Measurements from ENCODE around the gene OAT.
"Not testable (repeated sequence)": the region's sequence is repeated elsewhere in the genome, so short reads cannot be mapped to it uniquely, and the experiment has no call there.

OAT gene

GRCh38 chr10:124448696-124449169, 30.0 kb upstream of the OAT start:
- Histone ChIP-seq H3K9ac (ENCODE audit: low read length in 5 of 5) (no peak overlapping the region), H3K27ac (ENCODE audit: low read depth, low read length) (no peak overlapping the region), H3K36me3 (ENCODE audit: control insufficient read depth in 5 of 5, insufficient read depth in 5 of 5, low read length in 5 of 5) (no peaks in the 10 kb centered on the region), H3K9me3 (ENCODE audit: control insufficient read depth in 5 of 5, low read length in 5 of 5) (no peaks in the 10 kb centered on the region), H3K4me1 (ENCODE audit: control insufficient read depth in 5 of 5, insufficient read depth in 5 of 5, low read length in 5 of 5) (peaks cover 0 to 24% (median 13%) of the 10 kb centered on the region in 5 donors), H3K4me3 (ENCODE audit: low read depth in 1 of 5, low read length in 5 of 5) (no peak overlapping the region), H3K27me3 (ENCODE audit: control insufficient read depth in 5 of 5, insufficient read depth in 4 of 5, low read length in 5 of 5) (peaks cover 42 to 72% (median 47%) of the 10 kb centered on the region in 5 donors)

DNA sequence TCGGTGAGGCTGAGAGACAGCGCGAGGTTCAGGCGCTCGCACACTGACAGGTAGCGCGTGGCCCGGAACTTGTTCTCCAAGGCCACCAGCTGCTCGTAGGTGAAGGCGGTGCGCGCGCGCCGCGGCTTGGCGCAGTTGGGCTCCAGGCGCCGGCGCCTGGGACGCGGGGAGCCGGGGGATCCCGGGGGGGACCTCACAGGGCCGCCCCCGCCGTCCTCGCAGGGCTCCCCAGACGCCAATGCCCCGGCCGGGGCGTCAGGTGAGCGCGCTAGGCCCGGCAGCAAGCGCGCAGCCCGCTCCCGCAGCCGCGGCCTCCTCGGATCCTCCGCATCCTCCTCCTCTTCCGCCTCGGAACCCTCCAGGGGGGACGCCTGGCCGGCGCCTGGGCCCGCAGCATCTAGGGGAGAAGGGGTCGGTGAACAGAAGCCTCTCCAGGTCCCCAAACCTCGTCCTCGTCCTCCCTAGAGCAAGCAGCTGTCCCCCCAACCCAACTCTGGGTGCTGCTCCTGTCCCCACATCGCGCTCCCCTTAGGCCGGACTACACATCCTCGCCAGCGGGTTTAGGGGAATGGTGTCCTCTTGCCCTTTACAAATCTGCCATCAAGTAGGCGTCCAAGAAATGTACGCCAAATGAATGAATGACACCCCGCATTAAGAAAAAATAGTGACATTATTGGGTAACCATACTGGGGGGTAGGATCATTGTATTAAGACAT, 29.2 kb upstream of the OAT start:
- Histone ChIP-seq H3K9ac (ENCODE audit: low read length in 5 of 5) (no peak overlapping the region), H3K27me3 (ENCODE audit: control insufficient read depth in 5 of 5, insufficient read depth in 4 of 5, low read length in 5 of 5) (peaks cover 42 to 68% (median 45%) of the 10 kb centered on the region in 5 donors), H3K4me3 (ENCODE audit: low read depth in 1 of 5, low read length in 5 of 5) (peak overlapping the region in 1 of 5 donors; percentile 16), H3K9me3 (ENCODE audit: control insufficient read depth in 5 of 5, low read length in 5 of 5) (no peaks in the 10 kb centered on the region), H3K27ac (ENCODE audit: low read depth, low read length) (no peak overlapping the region), H3K36me3 (ENCODE audit: control insufficient read depth in 5 of 5, insufficient read depth in 5 of 5, low read length in 5 of 5) (no peaks in the 10 kb centered on the region), H3K4me1 (ENCODE audit: control insufficient read depth in 5 of 5, insufficient read depth in 5 of 5, low read length in 5 of 5) (peaks cover 0 to 24% (median 13%) of the 10 kb centered on the region in 5 donors)

DNA sequence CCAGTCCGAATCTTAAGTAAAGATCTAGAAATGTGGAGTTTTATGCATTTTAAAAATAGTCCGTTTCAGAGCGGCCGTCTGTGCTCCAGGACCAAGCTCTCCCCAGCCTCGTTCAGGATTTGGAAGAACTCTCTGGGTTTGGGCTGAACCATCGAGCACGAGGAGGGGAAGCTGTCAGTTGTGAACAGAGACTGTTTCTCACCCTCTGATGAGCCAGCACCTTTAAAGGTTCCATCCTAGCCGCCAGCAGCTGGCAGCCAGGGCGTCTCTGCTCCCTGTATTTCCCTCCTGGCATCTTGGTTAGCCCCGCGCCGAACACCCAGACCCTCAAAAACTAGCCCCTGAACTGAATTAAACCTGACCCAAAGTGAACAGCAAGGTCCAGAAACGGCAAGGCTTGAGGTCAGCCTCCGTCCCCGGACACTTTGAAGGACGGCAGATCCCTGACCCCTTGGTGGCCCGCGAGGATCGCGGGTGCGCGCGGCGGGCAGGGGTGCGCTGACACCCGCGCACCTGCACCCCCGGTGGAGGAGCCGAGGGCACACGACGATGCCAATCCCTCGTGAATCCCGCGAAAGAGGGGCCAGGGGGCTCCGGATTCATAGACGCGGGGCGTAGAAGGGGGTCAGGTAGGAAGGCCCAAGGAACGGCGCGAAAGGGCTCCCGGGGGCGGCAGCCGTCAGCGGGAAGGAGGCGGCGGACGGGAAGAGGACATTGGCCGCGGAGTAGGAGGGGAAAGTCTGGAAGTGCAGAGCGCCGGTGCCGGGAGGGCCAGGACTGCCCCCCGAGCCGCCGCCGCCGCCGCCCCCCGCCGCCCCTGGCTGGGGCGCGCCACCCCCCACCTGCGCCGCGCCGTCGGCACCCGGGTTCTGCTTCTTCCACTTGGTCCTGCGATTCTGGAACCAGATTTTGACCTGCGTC, 28.4 kb upstream of the OAT start:
- peaks cover 39 to 60% (median 45%) of the 10 kb centered on the region in 5 donors for H3K27me3 ChIP-seq (ENCODE audit: control insufficient read depth in 5 of 5, insufficient read depth in 4 of 5, low read length in 5 of 5)
- no peaks in the 10 kb centered on the region for H3K9me3 ChIP-seq (ENCODE audit: control insufficient read depth in 5 of 5, low read length in 5 of 5)
- H3K4me3 ChIP-seq (ENCODE audit: low read depth in 1 of 5, low read length in 5 of 5), result peak overlapping the region in 1 of 5 donors; percentile 16
- no peaks in the 10 kb centered on the region for H3K36me3 ChIP-seq (ENCODE audit: control insufficient read depth in 5 of 5, insufficient read depth in 5 of 5, low read length in 5 of 5)
- H3K4me1 ChIP-seq (ENCODE audit: control insufficient read depth in 5 of 5, insufficient read depth in 5 of 5, low read length in 5 of 5), result peaks cover 0 to 24% (median 13%) of the 10 kb centered on the region in 5 donors
- no peak overlapping the region for H3K9ac ChIP-seq (ENCODE audit: low read length in 5 of 5)
- H3K27ac ChIP-seq (ENCODE audit: low read depth, low read length), result no peak overlapping the region

DNA sequence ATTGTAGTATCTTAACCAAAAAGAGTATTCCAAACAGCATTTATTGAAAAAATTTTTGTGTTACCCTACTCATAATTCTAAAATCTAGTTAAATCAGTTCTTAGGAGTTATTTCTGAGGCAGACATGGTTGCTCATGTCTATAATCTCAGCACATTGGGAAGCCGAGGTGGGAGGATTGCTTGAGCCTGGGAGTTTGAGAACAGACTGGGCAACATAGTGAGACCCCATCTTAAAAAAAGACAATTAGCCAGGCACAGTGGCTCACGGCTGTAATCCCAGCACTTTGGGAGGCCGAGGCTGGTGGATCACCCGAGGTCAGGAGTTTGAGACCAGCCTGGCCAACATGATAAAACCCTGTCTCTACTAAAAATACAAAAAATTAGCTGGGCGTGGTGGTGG, 23.0 kb upstream of the OAT start:
- H3K27ac ChIP-seq (ENCODE audit: low read depth, low read length); H3K36me3 ChIP-seq (ENCODE audit: control insufficient read depth in 5 of 5, insufficient read depth in 5 of 5, low read length in 5 of 5); H3K4me3 ChIP-seq (ENCODE audit: low read depth in 1 of 5, low read length in 5 of 5); H3K9ac ChIP-seq (ENCODE audit: low read length in 5 of 5); H3K9me3 ChIP-seq (ENCODE audit: control insufficient read depth in 5 of 5, low read length in 5 of 5); H3K4me1 ChIP-seq (ENCODE audit: control insufficient read depth in 5 of 5, insufficient read depth in 5 of 5, low read length in 5 of 5): not testable (repeated sequence)
- peaks cover 5 to 14% (median 8%) of the 10 kb centered on the region in 5 donors for H3K27me3 ChIP-seq (ENCODE audit: control insufficient read depth in 5 of 5, insufficient read depth in 4 of 5, low read length in 5 of 5)

GRCh38 chr10:124436191-124436638, 17.5 kb upstream of the OAT start:
- Histone ChIP-seq H3K27ac (ENCODE audit: low read depth, low read length) (no peak overlapping the region), H3K9me3 (ENCODE audit: control insufficient read depth in 5 of 5, low read length in 5 of 5) (no peaks in the 10 kb centered on the region), H3K4me1 (ENCODE audit: control insufficient read depth in 5 of 5, insufficient read depth in 5 of 5, low read length in 5 of 5) (no peaks in the 10 kb centered on the region), H3K27me3 (ENCODE audit: control insufficient read depth in 5 of 5, insufficient read depth in 4 of 5, low read length in 5 of 5) (no peaks in the 10 kb centered on the region), H3K4me3 (ENCODE audit: low read depth in 1 of 5, low read length in 5 of 5) (no peak overlapping the region), H3K36me3 (ENCODE audit: control insufficient read depth in 5 of 5, insufficient read depth in 5 of 5, low read length in 5 of 5) (no peaks in the 10 kb centered on the region), H3K9ac (ENCODE audit: low read length in 5 of 5) (no peak overlapping the region)

GRCh38 chr10:124435683-124436082, 17.0 kb upstream of the OAT start:
- H3K9ac ChIP-seq (ENCODE audit: low read length in 5 of 5); H3K27me3 ChIP-seq (ENCODE audit: control insufficient read depth in 5 of 5, insufficient read depth in 4 of 5, low read length in 5 of 5); H3K4me1 ChIP-seq (ENCODE audit: control insufficient read depth in 5 of 5, insufficient read depth in 5 of 5, low read length in 5 of 5); H3K4me3 ChIP-seq (ENCODE audit: low read depth in 1 of 5, low read length in 5 of 5); H3K9me3 ChIP-seq (ENCODE audit: control insufficient read depth in 5 of 5, low read length in 5 of 5); H3K27ac ChIP-seq (ENCODE audit: low read depth, low read length); H3K36me3 ChIP-seq (ENCODE audit: control insufficient read depth in 5 of 5, insufficient read depth in 5 of 5, low read length in 5 of 5): not testable (repeated sequence)

- Histone ChIP-seq H3K27ac (ENCODE audit: low read depth, low read length) (no peak overlapping the region), H3K9ac (ENCODE audit: low read length in 5 of 5) (no peak overlapping the region), H3K27me3 (ENCODE audit: control insufficient read depth in 5 of 5, insufficient read depth in 4 of 5, low read length in 5 of 5) (peaks cover 0 to 5% (median 3%) of the 10 kb centered on the region in 5 donors), H3K4me1 (ENCODE audit: control insufficient read depth in 5 of 5, insufficient read depth in 5 of 5, low read length in 5 of 5) (no peaks in the 10 kb centered on the region), H3K4me3 (ENCODE audit: low read depth in 1 of 5, low read length in 5 of 5) (no peak overlapping the region), H3K9me3 (ENCODE audit: control insufficient read depth in 5 of 5, low read length in 5 of 5) (no peaks in the 10 kb centered on the region), H3K36me3 (ENCODE audit: control insufficient read depth in 5 of 5, insufficient read depth in 5 of 5, low read length in 5 of 5) (no peaks in the 10 kb centered on the region)
Observed at GRCh38 chr10:124433461-124433860, 14.7 kb upstream of the OAT start.

DNA sequence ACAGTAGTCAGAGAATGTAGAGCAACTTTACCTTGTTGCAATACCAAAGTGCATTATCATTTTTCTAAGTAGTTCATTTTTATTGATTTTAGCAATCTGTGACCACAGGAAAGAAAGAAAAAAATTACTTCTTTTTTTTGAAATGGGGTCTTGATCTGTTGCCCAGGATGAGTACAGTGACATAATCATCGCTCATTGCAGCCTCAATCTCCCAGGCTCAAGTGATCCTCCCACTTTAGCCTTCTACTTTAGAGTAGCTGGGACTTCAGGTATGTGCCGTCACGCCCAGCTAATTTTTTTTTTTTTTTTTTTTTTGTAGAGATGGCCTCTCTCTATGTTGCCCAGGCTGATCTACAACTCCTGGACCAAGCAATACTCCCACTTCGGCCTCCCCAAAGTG, 11.4 kb upstream of the OAT start:
- no peak overlapping the region for H3K4me3 ChIP-seq (ENCODE audit: low read depth in 1 of 5, low read length in 5 of 5)
- H3K27ac ChIP-seq (ENCODE audit: low read depth, low read length), result no peak overlapping the region
- no peak overlapping the region for H3K9ac ChIP-seq (ENCODE audit: low read length in 5 of 5)
- no peaks in the 10 kb centered on the region for H3K9me3 ChIP-seq (ENCODE audit: control insufficient read depth in 5 of 5, low read length in 5 of 5)
- H3K36me3 ChIP-seq (ENCODE audit: control insufficient read depth in 5 of 5, insufficient read depth in 5 of 5, low read length in 5 of 5), result no peaks in the 10 kb centered on the region
- H3K27me3 ChIP-seq (ENCODE audit: control insufficient read depth in 5 of 5, insufficient read depth in 4 of 5, low read length in 5 of 5), result peaks cover 0 to 6% (median 4%) of the 10 kb centered on the region in 5 donors
- no peaks in the 10 kb centered on the region for H3K4me1 ChIP-seq (ENCODE audit: control insufficient read depth in 5 of 5, insufficient read depth in 5 of 5, low read length in 5 of 5)

- Histone ChIP-seq H3K27me3 (ENCODE audit: control insufficient read depth in 5 of 5, insufficient read depth in 4 of 5, low read length in 5 of 5) (peaks cover 0 to 6% (median 4%) of the 10 kb centered on the region in 5 donors), H3K9ac (ENCODE audit: low read length in 5 of 5) (no peak overlapping the region), H3K4me3 (ENCODE audit: low read depth in 1 of 5, low read length in 5 of 5) (no peak overlapping the region), H3K4me1 (ENCODE audit: control insufficient read depth in 5 of 5, insufficient read depth in 5 of 5, low read length in 5 of 5) (no peaks in the 10 kb centered on the region), H3K36me3 (ENCODE audit: control insufficient read depth in 5 of 5, insufficient read depth in 5 of 5, low read length in 5 of 5) (no peaks in the 10 kb centered on the region), H3K27ac (ENCODE audit: low read depth, low read length) (no peak overlapping the region), H3K9me3 (ENCODE audit: control insufficient read depth in 5 of 5, low read length in 5 of 5) (no peaks in the 10 kb centered on the region)
Observed at GRCh38 chr10:124429576-124429975, 10.9 kb upstream of the OAT start.

Data from subcutaneous abdominal adipose tissue (tissue), 5 donors.